Activated CD4-positive, alpha-beta T cell treated with anti-CD3 and anti-CD28 coated beads, Interleukin-2, amount 50 U/mL, for 4 hours (primary cell): ENCODE results near the gene OR10A3.

Experiments
- DNase-seq, 2 experiments: peaks; one replicate each; pipeline ENCODE4 v3.0.0-alpha.2; 2020

The OR10A3 gene

DNA sequence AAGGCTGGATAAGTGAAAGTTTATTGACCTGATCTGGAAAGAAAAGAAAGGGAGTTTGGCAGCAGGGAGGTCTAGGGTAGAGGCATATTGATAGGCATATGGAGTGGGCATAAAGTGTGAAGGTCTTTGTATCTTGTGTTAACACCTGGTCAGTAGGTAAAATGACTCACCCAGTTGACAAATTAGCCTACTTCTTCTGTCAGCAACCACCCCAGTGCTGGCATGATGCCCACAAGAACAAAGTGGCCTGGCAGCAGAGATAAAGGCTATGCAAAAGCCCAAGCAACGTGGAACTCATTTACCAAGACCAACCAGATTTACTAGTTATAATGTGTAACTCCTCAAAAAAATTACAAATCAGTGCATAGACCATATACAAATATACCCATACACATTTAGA lies 4.9 kb downstream of the OR10A3 start:
- no peak for DNase-seq

DNA sequence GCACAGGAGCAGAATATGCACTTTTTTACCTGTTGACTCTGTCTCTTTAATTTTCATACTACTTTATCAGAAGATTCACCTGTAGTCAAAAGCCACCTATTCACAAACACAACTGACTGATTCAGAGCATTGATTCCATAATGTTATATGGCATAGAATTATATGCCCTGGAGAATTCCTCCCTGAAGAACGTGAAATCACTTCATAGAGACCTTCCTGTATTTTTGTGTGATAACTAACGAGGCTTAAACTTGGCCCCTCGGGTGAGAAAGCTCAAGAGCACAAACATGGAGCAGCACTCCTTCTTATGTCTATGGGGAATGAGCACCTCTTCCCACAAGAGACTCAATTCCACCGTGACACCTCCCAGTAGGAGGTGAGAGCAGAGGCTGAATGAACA lies 10.3 kb downstream of the OR10A3 start, which contains the start of gene OR10A6:
TSS of gene OR10A6 (minus strand) at position 101 of the 400 bp plus-strand sequence. CDS start 2,606 bp downstream, outside the sequence.
- no peak for DNase-seq

- DNase-seq = no peak
Measured at GRCh38 chr11:7927635-7928034, 13.9 kb downstream of the OR10A3 start.

DNA sequence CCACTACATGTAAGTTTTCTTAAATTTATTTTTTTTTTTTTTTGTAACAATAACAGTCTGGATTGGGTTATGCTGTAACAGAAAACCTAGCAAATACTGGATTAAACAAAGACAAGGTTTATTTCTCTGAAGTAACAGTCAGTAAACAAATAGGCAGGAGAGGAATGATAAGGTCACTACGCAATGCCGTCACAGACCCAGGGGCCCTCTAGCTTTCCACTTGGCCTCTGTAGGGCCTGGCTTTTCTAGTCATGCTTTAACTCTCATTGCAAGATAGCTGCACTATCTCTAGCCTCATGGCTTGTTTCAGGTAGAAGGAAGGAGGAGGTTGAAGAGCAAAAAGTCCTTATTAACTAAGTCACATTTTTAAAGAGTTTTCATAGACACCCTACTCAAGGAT lies 17.0 kb downstream of the OR10A3 start:
- DNase-seq = no peak

DNA sequence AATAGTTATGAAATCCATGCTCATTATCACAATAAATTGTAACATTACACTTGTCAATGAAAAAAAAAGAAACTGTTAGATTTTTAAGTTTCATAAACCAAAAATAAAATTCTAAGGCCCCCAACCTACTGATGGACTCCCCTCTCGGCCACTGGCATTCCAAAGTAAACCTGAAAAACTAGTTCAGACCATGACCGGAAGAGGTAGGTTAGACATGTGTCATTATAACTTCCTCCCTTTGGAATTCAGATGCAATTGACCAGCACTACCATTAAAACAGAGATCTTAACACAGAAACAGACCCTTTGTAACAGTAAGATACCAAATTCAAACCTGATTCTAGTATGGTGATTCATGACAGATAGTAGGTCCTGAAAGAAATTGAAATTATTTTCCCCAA lies 23.4 kb downstream of the OR10A3 start:
- DNase-seq = no peak

DNA sequence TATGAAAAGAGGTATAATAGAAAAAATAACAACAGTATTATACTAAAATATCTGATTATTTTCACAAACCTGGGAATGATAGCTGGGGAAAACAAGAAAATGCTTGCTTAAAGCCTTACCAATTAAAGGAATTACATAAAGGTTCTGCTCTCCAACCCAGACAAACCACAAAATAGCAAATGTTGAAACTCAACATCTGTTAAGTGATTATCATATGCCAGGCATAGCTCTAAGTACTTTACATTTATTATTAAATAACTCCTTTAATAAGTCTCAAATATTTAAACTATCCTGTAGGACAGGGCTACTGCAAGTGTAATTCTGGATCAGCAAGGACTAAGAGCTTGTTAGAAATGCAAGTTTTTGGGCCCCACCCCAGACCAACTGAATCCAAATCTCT lies 30.5 kb downstream of the OR10A3 start:
- DNase-seq = no peak

GRCh38 chr11:7910286-7910788 lies 31.2 kb downstream of the OR10A3 start:
- DNase-seq = no peak

- DNase-seq = no peak
Measured at GRCh38 chr11:7909585-7910285, 31.8 kb downstream of the OR10A3 start.

DNA sequence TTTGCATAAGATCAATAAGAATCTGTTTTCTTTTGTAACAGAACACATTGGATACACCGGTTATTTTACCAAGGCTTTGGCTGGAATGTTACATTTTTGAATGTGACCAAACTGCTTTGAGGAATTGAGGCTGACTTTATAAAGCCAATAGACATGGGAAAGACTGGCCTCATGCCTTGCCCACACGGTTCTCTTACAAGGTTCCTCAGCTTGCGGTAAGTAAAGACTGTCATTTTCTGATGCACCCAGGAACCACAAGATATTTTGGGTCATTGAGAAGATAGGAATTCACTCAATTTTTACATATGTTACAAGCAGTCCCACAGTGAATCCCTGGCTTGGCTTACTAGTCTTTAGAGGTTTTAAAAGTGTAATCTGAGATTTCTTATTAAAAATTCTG lies 34.4 kb downstream of the OR10A3 start:
- DNase-seq = no peak

GRCh38 chr11:7906481-7906880 lies 35.0 kb downstream of the OR10A3 start:
- DNase-seq = no peak

- no peak for DNase-seq
Measured at GRCh38 chr11:7905961-7906429, 35.5 kb downstream of the OR10A3 start.

- no peak for DNase-seq
Measured at GRCh38 chr11:7905549-7905948, 36.0 kb downstream of the OR10A3 start.

- no peak for DNase-seq
Measured at GRCh38 chr11:7904917-7905316, 36.6 kb downstream of the OR10A3 start.

- DNase-seq = no peak
Measured at GRCh38 chr11:7903940-7904339, 37.6 kb downstream of the OR10A3 start.

- no peak for DNase-seq
Measured at GRCh38 chr11:7901319-7901854, 40.1 kb downstream of the OR10A3 start.

DNA sequence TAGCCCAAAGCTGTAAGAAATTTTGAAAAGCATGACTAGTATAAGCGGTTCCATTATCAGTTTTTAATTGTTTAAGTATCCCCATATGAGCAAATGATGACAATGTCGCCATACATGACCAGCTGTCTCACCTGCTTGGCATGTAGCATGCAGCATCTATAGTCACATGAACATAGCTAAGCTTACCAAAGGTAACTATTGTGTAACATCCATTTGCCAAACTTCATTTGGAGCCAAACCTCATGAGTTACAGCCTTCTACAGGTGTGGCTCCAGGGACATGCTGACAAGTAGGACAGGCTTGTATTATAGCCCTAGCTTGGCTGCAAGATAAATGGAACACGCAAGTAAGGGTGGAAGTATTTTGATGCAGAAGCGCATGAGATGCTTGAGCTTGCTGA lies 40.8 kb downstream of the OR10A3 start:
- no peak for DNase-seq

GRCh38 chr11:7899418-7899817 lies 42.1 kb downstream of the OR10A3 start:
- no peak for DNase-seq

- DNase-seq = no peak
Measured at GRCh38 chr11:7898666-7899283, 42.7 kb downstream of the OR10A3 start.

DNA sequence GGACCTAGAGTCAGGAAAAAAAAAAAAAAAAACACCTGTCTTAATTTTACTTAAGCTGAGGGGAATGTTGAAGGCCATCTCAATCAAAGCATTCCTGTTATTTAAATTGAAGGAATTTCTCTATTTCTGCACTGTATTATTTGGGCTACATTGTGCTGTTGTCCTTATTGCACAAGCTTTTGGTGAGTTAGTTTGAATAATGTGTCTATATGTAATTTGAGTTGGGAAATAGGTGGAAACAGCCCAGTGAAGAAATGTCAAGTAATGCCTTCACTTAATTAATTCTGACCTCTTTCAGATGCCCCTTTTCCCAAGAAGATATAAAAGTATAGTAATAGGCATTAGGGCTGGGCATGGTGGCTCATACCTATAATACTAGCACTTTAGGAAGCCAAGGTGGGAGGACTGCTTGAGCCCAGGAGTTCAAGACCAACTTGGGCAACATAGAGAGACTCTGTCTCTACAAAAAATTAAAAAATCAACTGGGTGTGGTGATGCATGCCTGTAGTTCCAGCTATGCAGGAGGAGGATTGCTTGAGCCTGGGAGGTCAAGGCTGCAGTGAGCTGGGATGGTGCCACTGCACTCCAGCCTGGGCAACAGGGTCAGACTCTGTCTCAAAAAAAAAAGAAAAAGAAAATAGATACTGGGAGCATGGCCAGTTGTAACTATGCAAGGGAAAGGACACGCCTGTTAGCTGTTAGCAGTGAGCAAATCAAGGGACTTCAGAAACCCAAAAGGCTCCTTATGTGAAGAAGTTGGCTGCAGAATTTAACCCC lies 45.3 kb downstream of the OR10A3 start:
- DNase-seq = no peak

GRCh38 chr11:7894251-7894650 lies 47.3 kb downstream of the OR10A3 start:
- DNase-seq = no peak

DNA sequence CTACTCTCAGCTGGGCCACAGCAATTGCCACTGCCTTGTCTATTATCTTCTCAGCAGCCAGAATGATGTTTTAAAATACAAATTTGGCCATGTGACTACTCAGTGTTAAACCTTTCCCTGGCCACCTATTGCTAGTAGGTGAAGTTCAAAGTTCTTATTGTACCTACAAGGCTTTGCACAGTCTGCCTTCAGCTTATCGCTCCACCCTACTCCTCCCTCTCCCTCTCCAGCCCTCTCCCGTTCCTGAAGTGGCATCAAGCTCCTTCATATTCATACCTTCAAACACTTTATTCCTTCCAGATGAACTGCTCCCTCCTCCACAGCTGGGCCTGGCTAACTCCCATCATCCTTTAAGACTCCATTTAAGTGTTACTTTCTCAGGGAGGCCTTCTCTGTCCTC lies 47.7 kb downstream of the OR10A3 start:
- no peak for DNase-seq

DNA sequence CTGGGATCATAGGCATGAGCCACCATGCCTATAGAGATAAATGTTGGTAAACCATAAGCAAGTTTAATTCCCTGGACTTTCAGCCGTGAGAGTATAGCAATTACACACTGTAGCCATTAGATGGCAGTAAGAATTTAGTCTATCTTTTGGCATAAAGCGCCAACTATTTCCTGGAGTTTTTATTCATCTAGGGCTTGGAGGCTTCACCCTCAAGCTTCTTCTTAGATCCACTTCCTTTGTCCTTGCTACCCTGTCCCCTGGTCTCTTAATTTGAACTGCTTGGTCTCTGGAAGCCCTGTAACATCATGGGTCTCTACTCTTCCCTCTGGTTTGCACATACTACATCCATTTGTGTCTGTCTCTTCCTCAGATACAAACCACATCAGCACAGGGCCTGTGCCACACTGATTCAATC lies 48.7 kb downstream of the OR10A3 start:
- no peak for DNase-seq

- DNase-seq = no peak
Measured at GRCh38 chr11:7892059-7892699, 49.3 kb downstream of the OR10A3 start.
